Raji (cell line): ENCODE data around the gene ZSCAN2.

Experiments
- POLR2A ChIP-seq: IDR thresholded peaks from 2 replicates; pipeline ENCODE4 v1.6.1; 2011; ENCODE audit warnings: low read depth, low read length, control low read depth; ENCODE audit not compliant: insufficient read depth

Gene ZSCAN2

DNA sequence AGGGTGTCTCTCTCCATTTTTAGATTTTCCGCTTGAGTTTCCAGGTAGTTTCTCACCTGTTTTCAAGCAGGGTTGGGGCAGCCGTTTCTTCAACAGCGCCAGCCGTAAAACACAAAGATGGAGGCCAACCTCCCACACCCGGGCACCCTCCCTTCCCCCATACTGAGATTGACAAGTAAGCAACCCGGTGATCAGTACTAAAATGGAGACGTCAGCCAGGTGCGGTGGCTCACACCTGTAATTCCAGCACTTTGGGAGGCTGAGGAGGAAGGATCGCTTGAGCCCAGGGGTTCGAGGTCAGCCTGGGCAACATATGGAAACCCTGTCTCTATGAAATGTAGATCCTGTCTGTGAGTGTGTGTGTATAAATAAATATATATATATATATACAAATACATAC, 903 bp upstream of the ZSCAN2 start:
- TF ChIP-seq POLR2A = no peak

DNA sequence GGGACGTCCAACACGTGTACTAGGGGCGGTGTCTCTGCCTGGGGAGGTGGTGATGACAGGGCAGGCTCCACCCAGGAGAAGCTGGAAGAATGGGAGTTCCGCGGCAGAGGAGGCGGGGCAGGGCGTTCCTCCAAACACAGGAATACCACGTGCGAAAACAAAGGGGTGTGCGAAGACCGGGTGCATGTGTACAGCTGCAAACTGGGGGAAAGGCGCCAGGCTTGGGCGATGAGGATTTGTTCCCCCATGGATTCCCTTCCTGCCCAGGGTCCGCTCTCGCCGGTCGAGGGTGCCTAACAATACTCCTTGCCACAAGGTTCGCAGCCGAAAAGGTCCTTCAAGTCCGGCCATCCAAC, 500 bp upstream of the ZSCAN2 start:
- no peak for TF ChIP-seq POLR2A

DNA sequence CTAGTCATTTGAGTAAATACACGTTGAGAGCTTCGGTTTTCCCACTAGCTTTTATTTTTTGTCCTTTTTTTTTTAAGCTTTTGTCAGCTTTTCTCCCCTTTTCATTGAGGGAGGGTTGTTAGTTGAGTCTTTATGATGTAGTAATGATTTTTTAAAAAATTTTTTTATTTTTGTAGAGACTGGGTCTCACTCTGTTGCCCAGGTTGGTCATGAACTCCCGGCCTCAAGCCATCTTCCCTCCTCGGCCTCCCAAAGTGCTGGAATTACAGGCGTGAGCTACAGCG, 688 bp downstream of the ZSCAN2 start:
- TF ChIP-seq POLR2A = no peak

DNA sequence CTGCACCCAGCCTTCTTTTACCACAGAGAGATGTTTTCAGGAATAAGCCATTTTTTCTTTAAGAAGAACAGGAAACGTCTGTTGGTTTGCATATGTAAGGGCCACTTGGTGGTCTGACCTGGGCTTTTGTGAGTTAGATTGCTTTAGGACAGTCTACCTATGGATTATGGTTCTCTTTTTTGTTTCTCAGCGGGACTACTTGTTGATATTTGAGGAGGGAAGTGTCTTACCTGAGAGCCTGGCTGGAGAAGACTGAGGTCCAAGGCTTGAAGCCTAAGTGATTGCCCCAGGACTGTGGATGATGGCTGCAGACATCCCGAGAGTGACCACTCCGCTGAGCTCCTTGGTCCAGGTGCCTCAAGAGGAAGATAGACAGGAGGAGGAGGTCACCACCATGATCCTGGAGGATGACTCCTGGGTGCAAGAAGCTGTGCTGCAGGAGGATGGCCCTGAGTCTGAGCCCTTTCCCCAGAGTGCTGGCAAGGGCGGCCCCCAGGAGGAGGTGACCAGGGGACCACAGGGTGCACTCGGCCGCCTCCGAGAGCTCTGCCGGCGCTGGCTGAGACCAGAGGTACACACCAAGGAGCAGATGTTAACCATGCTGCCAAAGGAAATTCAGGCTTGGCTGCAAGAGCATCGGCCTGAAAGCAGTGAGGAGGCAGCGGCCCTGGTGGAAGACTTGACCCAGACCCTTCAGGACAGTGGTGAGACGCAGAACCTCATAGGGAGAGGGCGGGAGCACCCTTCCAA, 3.0 kb downstream of the ZSCAN2 start:
- no peak for TF ChIP-seq POLR2A

DNA sequence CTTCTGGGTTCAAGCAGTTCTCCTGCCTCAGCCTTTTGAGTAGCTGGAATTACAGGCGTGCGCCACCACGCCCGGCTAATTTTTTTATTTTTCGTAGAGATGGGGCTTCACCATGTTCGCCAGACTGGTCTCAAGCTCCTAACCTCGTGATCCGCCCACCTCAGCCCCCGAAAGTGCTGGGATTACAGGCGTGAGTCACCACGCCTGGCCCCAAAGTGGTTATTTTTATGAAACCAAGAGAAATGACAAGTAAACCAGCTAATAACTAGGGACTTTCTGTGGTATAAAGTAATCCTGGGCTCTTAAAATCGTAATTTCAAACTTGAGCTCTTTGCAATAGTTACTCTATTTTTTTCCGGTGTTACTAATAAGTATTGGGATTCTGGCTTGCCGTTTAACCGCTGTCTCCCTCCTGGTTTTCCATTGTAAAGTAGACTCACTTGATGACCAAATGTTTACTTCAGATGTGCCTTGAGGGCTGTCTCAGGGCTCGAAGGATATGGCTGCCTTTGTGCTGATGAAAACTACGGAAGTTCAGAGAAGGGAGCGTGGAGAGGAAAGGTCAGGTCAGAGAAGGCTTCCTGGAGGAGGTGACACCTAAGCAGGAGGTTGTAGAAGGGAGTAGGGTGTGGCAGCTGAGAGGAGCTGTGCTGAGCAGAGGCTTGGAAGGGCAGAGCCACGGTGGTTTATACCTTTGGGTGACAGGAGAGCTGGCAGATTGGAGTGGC, 4.2 kb downstream of the ZSCAN2 start:
- TF ChIP-seq POLR2A = no peak

DNA sequence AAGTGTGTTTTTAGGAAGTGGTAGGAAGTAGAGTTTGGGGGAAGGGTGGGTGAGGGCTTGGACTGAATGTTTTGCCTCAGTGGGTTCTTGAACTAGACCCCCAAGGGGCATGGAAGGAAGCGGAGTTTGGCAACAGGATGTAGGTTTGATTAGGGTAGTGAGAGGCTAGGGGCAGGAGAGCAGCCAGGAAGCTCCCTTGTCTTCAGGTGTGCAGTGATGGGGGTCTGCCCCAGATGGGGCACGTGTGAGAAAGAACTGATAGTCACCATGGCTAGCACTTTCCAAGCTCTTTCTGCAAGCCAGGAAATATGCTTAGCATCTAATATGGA, 4.7 kb downstream of the ZSCAN2 start:
- no peak for TF ChIP-seq POLR2A

DNA sequence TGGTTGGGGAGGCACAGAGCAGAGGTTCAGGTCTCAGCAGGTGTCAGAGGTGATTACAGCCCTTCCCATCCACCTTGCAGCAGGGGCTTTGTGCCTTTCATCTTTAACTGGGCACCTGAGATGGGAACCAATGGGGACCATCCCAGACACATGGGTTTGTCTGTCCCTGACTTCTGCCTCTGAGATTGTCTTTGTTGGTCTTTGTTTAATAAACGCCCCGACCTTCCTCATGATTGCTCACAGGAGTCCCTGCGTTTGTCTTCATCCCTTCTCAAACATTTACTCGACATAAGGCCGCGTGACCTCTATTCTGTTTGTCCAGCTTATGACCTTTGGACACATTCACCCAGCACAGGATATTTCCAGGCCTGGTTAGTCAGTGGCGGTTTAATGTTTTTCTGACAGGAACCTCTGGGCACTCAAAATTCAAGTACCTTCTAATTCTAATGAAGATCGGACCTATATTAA, 5.9 kb downstream of the ZSCAN2 start:
- no peak for TF ChIP-seq POLR2A

DNA sequence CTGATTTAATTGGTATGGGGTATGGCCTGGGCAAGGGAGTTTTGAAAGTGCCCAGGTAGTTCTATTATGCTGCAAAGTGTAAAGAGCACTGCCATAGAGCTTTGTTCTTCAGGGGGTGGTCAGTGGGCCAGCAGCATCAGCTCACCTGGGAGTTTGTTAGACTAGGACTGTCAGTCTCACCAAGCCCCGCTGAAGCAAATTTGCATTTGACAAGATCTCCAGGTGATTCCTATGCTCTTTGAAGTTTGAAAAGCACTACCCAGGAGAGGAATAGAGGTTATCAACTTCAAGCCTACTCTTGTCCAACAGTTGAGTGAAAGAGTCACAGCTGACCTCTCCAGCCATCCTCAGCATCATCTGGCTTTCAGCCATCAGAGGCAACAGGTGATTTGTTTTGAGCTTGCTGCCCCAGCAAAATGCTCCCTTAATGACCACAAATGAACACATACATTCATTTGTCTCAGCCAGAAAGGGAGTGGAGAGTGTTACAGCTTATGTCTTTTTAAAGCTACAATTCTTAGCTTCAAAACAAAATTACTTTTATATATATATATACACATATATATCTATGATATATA, 8.0 kb downstream of the ZSCAN2 start:
- no peak for TF ChIP-seq POLR2A

DNA sequence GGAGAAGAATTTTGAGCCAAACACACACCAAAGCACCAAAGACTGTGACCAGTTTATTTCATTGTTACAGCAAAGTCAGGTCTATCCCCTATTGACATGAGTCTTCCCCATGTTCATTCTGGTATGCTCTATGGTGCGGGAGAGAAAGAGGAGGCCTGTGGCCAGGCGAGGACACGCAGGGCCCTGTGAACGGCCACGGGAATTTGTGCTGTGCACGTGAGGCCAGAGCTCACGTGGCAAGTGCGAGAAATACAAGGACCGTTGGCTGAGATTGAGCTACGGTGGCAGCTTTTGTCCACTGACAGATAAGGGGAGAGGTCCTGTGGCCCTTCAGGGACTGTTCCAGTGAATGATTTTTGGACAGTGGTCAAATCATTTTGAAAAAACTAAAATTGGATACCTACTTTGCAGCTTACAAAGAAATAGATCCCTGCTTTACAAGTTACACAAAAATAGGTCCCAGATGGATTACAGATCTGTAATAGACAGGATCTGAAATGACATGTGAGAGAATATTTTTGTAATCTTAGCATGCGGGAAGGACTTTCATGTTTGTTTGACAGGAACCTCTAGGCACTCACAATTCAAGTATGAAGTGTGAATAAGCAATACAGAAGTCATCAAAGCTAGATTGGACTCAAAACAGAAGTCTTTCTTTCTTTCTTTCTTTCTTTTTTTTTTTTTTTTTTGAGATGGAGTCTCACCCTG, 9.2 kb downstream of the ZSCAN2 start:
- TF ChIP-seq POLR2A = no peak

DNA sequence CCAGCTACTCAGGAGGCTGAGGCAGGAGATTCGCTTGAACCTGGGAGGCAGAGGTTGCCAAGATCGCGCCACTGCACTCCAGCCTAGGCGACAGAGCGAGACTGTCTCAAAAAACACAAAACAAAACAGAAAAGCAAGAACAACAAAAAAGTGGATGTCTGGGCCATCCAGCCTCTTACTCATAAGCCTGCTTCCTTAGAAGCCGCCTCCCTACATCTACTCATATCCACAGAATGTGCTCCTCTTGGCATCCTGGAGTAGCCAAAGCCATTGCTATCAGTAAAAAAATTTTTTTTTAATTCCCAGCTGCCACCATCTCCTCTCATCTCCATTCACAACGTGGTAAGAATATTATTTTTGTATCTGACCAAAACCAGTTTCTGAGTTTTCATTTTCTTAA, 10.8 kb downstream of the ZSCAN2 start:
- no peak for TF ChIP-seq POLR2A

DNA sequence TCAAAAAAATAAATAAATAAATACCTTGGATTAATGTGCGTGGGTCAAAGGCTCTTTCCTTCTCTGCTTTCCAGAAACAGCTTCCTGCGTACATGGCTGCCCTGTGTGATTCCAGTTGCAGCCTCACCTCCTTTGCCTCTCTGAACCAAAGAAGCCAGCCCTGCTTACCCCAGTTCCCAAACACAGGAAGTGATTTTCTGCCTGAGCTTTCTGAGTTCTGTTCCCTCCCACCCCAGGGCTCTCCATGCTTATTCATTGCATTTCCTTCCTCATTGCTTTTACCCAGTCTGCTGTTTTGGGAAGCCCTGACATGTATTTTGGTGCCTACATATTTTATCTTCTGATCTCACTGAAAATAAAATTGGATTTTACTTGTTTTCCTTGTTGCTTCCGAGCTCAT, 15.4 kb downstream of the ZSCAN2 start:
- no peak for TF ChIP-seq POLR2A

DNA sequence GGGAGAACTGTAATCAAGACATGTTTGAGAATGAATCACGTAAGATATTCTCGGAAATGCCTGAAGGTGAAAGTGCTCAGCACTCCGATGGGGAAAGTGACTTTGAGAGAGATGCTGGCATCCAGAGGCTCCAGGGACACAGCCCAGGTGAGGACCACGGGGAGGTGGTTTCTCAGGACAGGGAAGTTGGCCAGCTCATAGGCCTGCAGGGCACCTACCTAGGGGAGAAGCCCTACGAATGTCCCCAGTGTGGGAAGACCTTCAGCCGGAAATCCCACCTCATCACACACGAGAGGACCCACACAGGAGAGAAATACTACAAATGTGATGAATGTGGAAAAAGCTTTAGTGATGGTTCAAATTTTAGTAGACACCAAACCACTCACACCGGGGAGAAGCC, 19.8 kb downstream of the ZSCAN2 start:
- TF ChIP-seq POLR2A = no peak

DNA sequence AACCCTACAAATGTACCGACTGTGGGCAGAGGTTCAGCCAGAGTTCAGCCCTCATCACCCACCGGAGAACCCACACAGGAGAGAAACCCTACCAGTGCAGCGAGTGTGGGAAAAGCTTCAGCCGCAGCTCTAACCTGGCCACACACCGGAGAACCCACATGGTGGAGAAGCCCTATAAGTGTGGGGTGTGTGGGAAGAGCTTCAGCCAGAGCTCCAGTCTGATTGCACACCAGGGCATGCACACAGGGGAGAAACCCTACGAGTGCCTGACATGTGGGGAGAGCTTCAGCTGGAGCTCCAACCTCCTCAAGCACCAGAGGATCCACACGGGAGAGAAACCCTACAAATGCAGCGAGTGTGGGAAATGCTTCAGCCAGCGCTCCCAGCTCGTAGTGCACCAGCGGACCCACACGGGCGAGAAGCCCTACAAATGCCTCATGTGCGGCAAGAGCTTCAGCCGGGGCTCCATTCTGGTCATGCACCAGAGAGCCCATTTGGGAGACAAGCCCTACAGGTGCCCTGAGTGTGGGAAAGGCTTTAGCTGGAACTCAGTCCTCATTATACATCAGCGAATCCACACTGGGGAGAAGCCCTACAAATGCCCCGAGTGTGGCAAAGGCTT, 20.7 kb downstream of the ZSCAN2 start:
- TF ChIP-seq POLR2A = no peak

DNA sequence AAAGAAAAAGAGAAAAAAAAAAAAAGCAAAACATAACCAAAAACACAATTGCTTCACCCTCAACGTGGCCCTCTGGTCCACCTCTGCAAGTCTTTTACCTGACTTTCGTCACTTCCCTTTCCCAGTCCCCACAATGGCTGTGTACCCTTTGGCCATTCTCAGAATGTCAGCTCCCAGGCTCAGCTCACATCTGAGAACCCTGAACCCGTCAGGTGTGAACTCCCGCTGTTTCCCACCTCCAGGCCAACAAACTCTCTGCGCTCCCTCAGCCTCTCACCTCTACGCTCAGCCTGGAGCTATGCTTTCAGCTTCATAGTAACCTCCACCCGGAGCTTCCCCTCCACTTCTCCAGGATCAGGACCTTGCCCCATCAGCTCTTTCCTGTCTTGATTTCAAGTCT, 23.6 kb downstream of the ZSCAN2 start:
- TF ChIP-seq POLR2A = no peak

DNA sequence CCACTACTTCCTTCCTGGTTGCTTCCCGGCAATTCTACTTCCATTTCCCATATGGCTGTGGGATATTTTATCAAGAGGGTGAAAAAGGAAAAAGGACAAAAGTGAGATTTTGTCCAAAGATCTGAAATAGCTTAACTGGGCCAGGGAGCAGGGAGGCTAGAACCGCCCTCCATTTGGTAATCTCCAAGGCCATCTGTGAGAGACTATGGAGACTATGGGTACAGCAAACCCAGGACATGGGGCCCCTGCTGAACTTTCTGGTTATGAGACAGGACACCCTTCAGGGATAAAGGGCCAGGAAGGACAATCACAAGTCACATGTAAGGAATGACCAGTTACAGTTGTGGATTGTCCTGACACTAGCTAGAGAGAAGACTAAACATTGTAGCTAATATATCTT, 24.3 kb downstream of the ZSCAN2 start:
- no peak for TF ChIP-seq POLR2A

DNA sequence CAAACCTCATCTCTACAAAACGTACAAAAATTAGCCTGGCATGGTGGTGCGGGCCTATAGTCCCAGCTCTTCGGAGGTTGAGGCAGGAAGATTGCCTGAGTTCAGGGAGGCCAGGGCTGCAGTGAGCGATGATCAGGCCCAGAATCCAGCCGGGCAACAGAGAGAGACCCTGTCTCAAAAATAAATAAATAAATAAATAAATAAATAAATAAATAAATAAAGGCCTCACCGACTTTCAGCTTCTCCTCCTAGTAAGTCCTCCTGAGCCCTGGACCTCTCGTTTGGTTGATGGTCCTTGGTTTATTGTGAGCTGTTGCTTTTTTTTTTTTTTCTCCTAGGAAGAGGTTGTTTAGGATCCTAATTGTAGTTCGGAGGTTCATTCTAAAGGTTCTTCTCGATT, 28.2 kb downstream of the ZSCAN2 start:
- TF ChIP-seq POLR2A = no peak
